Coronary artery (tissue), 2 donors: ENCODE results near the gene LATS1.
"Not testable (repeated sequence)": the region's sequence is repeated elsewhere in the genome, so short reads cannot be mapped to it uniquely, and the experiment has no call there.

Experiments
- DNase-seq: peaks from one replicate; pipeline ENCODE4 v3.0.0-alpha.2; 2017; ENCODE audit warnings: low spot score
- H3K27ac ChIP-seq, 2 donors: fragments of 200-600 bp; sonication (generic); one replicate each; pipeline ENCODE4 v1.5.1; 2016 to 2019
- H3K4me3 ChIP-seq: fragments of 200-600 bp; sonication (generic); 2 replicates; pipeline ENCODE4 v1.5.1; 2016; ENCODE audit warnings: mild to moderate bottlenecking, moderate library complexity
- CTCF ChIP-seq: fragments of 200-600 bp; sonication (generic); IDR thresholded peaks from one replicate; pipeline ENCODE4 v1.5.1; 2019; ENCODE audit warnings: antibody characterized with exemption

The LATS1 gene

GRCh38 chr6:149686230-149686629 lies 31.7 kb downstream of the LATS1 start:
- no peak overlapping the region for H3K27ac ChIP-seq
- no peak overlapping the region for H3K4me3 ChIP-seq
- TF ChIP-seq CTCF: no peak
- DNase-seq: no peak

DNA sequence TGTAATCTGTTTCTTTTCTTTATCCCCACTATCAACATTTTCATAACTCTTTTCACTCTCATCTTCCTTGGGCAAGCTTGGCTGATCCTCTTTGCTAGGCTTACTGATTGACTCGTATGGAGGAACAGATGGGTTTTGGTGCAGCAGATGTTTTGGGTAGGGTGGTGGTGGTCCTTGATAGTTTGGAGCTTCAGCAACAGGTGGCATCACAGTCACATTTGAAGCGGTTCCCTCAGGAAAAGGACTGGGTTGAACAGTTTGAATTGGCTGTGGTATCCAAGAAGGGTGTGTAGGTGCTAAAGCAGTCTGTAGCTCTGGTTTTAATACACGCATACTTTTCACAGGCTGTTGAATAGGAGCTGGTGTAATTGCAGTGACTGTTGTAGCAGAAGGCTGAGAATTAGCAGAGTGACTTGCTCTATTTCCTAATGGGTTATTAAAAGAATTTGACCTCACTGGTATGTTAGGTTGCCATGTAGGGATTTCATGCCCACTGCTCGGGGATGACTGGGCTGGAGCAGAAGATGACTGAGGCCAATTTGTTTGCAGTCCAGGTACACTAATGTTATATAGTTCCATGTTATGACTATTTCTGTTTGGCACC lies 34.5 kb downstream of the LATS1 start:
- DNase-seq: no peak
- Histone ChIP-seq H3K4me3 (no peak overlapping the region), H3K27ac (no peak overlapping the region)
- no peak for TF ChIP-seq CTCF

DNA sequence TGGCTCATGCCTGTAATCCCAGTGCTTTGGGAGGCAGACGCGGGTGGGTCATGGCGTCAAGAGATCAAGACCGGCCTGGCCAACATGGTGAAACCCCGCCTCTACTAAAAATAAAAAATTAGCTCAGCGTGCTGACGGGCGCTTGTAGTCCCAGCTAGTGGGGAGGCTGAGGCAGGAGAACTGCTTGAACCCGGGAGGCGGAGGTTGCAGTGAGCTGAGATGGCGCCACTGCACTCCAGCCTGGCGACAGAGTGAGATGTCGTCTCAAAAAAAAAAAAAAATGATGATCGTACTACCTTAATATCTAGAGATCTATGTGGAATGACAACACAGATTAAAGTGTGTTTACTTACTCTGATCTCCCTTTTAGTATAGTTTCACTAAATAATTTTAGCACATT lies 36.1 kb downstream of the LATS1 start:
- H3K27ac ChIP-seq, DNase-seq, H3K4me3 ChIP-seq: not testable (repeated sequence)

GRCh38 chr6:149681209-149681608 lies 36.7 kb downstream of the LATS1 start:
- Histone ChIP-seq H3K27ac (no peak overlapping the region), H3K4me3 (no peak overlapping the region)
- TF ChIP-seq CTCF: no peak
- no peak for DNase-seq

DNA sequence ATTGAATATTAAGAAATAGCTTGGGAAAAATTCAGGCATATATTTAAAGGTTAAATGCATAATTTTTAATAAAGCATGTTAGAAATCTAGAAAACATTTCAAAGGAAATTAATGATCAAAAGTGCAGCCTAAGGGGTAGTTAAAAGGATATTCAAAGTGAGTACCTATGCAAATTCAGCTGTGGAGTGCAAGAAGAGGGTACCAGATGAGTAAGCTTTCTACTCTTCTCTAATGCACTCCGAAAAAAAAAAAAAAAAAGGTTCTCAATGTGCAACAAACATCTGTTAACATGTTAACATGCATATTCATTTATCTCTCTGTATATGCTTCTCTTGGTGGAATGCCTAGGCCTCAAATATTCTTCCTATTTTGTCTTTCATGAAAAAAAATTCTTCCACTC lies 37.4 kb downstream of the LATS1 start:
- DNase-seq: no peak
- H3K27ac ChIP-seq: no peak overlapping the region
- H3K4me3 ChIP-seq: no peak overlapping the region
- TF ChIP-seq CTCF: no peak

DNA sequence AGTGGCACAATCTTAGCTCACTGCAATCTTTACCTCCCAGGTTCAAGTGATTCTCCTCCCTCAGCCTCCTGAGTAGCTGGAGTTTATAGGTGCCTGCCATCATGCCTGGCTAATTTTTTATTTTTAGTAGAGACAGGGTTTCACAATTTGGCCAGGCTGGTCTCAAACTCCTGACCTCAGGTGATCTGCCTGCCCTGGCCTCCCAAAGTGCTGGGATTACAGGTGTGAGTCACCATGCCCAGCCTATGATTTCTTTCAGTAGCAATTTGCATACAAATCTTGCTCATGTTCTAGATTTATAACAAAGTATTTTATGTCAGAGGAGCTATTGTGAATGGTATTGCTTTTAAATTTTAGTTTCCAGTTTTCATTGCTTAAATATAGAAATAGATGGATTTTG lies 45.6 kb downstream of the LATS1 start:
- not testable (repeated sequence) for H3K4me3 ChIP-seq, H3K27ac ChIP-seq, DNase-seq

GRCh38 chr6:149660028-149660427 lies 57.9 kb downstream of the LATS1 start:
- TF ChIP-seq CTCF: no peak
- Histone ChIP-seq H3K27ac (no peak overlapping the region), H3K4me3 (no peak overlapping the region)
- DNase-seq: no peak

GRCh38 chr6:149657441-149657840 lies 60.5 kb downstream of the LATS1 start:
- TF ChIP-seq CTCF: no peak
- H3K27ac ChIP-seq: no peak overlapping the region
- no peak overlapping the region for H3K4me3 ChIP-seq
- DNase-seq: no peak
